Measurements from ENCODE around the gene DPP4.

The DPP4 gene

DNA sequence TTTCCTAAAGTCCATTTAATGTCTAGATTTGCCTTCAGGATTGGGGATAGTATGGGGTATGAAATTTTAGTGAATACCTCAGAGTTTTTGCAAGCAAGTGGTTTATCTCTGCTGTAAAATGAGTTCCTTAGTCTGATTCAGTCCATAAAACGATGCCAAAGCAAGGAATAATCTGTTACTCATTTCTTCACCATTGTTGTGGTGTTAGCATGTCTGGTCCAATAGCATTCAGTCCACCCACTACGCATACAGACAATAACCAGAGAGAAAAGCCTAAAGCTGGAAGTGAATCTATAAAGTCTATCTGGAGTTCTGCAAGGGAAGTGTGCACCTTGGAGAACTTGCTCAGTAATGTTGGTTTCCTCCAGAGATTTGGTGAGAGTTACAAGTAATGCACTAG lies 12.9 kb upstream of the DPP4 start:
- no peak overlapping the region for H3K4me3 ChIP-seq (ENCODE audit: low read length)
- TF ChIP-seq, protein P1, sequence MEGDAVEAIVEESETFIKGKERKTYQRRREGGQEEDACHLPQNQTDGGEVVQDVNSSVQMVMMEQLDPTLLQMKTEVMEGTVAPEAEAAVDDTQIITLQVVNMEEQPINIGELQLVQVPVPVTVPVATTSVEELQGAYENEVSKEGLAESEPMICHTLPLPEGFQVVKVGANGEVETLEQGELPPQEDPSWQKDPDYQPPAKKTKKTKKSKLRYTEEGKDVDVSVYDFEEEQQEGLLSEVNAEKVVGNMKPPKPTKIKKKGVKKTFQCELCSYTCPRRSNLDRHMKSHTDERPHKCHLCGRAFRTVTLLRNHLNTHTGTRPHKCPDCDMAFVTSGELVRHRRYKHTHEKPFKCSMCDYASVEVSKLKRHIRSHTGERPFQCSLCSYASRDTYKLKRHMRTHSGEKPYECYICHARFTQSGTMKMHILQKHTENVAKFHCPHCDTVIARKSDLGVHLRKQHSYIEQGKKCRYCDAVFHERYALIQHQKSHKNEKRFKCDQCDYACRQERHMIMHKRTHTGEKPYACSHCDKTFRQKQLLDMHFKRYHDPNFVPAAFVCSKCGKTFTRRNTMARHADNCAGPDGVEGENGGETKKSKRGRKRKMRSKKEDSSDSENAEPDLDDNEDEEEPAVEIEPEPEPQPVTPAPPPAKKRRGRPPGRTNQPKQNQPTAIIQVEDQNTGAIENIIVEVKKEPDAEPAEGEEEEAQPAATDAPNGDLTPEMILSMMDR (conservative IDR thresholded peaks at IDR 0.05; ENCODE audit: low read depth, low read length): no peak
- no peak for DNase-seq (ENCODE audit: low read depth)

DNA sequence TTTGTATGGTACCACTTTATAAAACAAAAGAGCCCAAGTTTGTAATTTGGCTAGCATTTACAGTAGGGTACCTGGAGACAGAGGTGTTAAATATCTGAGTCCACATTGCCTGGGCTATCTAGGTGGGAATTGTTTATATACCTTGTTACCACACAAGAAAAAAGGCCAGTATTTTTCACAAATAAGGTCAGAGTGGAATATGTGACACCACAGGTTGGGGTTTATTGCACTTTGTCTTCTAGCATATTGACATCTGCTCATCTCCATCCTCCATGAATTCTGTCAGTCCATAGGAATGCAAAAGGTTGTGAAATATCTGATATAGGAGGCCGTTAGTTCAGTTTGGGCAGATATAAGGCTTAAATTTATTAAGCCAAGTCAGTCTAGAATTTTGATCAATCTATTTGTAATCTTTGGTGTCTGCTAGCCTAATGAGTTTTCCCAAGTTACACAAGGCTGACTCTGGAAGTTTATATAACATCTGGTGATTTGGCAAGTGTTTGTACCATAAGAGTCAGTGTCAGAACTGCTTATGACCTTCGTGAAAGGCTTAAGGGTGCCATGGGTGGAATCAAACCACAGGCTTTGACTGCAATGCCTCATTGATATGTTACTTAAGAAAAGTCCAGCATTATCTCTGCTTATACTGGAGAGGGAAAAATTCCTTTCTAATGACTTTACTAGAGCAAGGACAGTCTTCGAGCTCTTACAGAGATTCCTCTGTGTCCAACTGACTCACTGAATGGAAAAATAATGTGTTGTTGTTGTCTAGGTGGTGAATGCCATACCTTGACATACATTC lies 11.3 kb upstream of the DPP4 start:
- TF ChIP-seq, protein P1 (conservative IDR thresholded peaks at IDR 0.05; ENCODE audit: low read depth, low read length): no peak
- peak; percentile 73 for DNase-seq (ENCODE audit: low read depth)

GRCh38 chr2:162084536-162084935 lies 10.5 kb upstream of the DPP4 start:
- no peak for DNase-seq (ENCODE audit: low read depth)
- TF ChIP-seq, protein P1 (conservative IDR thresholded peaks at IDR 0.05; ENCODE audit: low read depth, low read length): no peak
- no peak overlapping the region for H3K4me3 ChIP-seq (ENCODE audit: low read length)

More for the DNA sequence above, 11.3 kb upstream of the DPP4 start:
- H3K4me3 ChIP-seq (ENCODE audit: low read length): no peak overlapping the region

GRCh38 chr2:162082681-162083080 lies 8.7 kb upstream of the DPP4 start:
- DNase-seq (ENCODE audit: low read depth): no peak
- TF ChIP-seq, protein P1 (conservative IDR thresholded peaks at IDR 0.05; ENCODE audit: low read depth, low read length): no peak
- no peak overlapping the region for H3K4me3 ChIP-seq (ENCODE audit: low read length)

DNA sequence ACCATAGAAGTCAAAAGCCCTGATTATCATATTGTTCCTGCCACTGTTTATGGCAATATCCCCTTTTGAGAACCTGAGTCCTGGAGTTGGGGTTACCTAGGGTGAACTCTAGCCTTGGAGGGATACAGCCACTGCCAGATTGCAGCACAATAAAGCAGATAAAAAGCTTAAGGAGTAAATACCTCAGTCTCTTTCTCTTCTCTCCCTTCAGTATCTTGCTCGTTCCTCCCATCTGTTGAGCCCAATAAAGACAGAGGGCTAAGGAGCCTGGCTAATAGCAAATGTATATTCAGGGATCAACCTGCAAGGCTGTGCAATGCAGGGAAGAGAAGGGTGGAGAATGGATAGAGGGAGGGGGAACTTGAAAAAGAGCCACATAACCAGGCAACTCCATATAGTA lies 8.0 kb upstream of the DPP4 start:
- DNase-seq (ENCODE audit: low read depth): no peak
- no peak overlapping the region for H3K4me3 ChIP-seq (ENCODE audit: low read length)
- TF ChIP-seq, protein P1 (conservative IDR thresholded peaks at IDR 0.05; ENCODE audit: low read depth, low read length): no peak

GRCh38 chr2:162079514-162079913 lies 5.5 kb upstream of the DPP4 start:
- TF ChIP-seq, protein P1 (conservative IDR thresholded peaks at IDR 0.05; ENCODE audit: low read depth, low read length): no peak
- DNase-seq (ENCODE audit: low read depth): no peak
- no peak overlapping the region for H3K4me3 ChIP-seq (ENCODE audit: low read length)

DNA sequence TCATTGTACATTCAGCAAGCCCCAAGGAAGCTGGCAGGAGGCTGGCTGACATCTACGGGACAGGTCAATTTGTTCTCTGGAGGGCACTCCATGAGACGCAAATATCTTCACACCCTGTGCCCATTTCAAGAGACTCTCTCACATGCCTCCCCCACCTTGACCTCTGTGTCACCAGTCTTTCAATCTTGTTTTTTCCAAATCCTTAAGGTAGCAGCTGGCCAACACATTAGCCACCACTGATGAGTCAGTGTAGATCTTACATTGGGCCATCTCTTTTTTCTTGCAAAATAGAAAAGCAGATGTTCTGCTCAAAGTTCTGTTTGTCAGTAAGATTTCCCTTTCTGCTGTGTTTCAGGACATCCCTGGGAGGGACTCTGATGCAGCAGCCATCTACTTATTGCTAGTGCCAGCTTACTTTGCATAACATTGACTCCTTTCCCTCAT lies 1.7 kb upstream of the DPP4 start:
- TF ChIP-seq, protein P1 (conservative IDR thresholded peaks at IDR 0.05; ENCODE audit: low read depth, low read length): no peak
- H3K4me3 ChIP-seq (ENCODE audit: low read length): no peak overlapping the region

More for the DNA sequence above, 1.7 kb upstream of the DPP4 start:
- DNase-seq (ENCODE audit: low read depth): no peak

Data from retinal pigment epithelial cell (primary cell).